HFF-Myc (cell line): ENCODE measurements around the gene SUCLG2.

Experiments
- DNase-seq: peaks from one replicate; pipeline ENCODE4 v3.0.0-alpha.2; 2011; ENCODE audit warnings: low read depth; ENCODE audit errors: extremely low read depth
- H3K4me3 ChIP-seq: replicated peaks from 2 replicates; pipeline ENCODE4 v1.5.1; 2011; ENCODE audit warnings: low read depth, mild to moderate bottlenecking, control low read depth, low read length
- CTCF ChIP-seq: IDR thresholded peaks from 2 replicates; pipeline ENCODE4 v1.5.1; 2012; ENCODE audit warnings: mild to moderate bottlenecking, low read depth, low read length, control low read depth; ENCODE audit errors: missing control alignments

SUCLG2 gene

GRCh38 chr3:67529915-67530314 lies 124.5 kb downstream of the SUCLG2 start:
- no peak overlapping the region for H3K4me3 ChIP-seq
- DNase-seq: no peak
- no peak for TF ChIP-seq CTCF

GRCh38 chr3:67529337-67529736 lies 125.1 kb downstream of the SUCLG2 start:
- no peak for DNase-seq
- no peak for TF ChIP-seq CTCF
- no peak overlapping the region for H3K4me3 ChIP-seq

DNA sequence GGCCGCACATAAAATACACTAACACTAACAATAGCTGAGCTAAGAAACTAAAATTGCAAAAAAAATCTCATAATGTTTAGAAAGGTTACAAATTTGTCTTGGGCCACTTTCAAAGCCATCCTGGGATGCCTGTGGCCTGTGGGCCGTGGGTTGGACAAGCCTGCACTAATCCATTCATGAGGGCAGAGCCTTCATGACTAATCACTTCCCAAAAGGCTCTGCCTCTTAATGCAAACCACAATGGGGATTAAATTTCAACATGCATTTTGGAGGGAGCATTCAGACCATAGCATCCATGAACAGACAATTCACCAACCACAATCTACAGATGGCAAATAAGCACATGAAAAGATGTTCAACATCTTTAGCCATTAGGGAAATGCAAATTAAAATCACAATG lies 128.2 kb downstream of the SUCLG2 start:
- peak; percentile 86 for DNase-seq
- TF ChIP-seq CTCF: no peak
- no peak overlapping the region for H3K4me3 ChIP-seq

DNA sequence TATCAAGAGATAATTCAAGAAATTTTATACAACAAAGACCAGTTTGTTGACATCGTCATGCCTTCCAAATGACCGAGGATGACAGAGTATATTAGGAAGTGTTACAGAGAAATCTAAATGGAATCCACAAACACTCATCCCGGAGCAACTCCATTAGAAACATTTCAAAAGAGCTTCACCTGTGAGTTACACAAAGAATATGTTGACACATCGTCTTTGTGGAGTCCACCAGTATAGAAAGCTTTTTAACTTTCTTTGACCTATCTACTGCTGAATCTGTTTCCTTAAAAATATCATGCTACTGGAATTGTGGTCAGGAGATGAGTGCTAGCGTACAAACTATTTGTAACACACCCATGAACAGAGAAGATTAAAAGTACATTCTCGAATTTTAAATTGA lies 130.4 kb downstream of the SUCLG2 start:
- TF ChIP-seq CTCF: no peak
- H3K4me3 ChIP-seq: no peak overlapping the region
- DNase-seq: no peak

DNA sequence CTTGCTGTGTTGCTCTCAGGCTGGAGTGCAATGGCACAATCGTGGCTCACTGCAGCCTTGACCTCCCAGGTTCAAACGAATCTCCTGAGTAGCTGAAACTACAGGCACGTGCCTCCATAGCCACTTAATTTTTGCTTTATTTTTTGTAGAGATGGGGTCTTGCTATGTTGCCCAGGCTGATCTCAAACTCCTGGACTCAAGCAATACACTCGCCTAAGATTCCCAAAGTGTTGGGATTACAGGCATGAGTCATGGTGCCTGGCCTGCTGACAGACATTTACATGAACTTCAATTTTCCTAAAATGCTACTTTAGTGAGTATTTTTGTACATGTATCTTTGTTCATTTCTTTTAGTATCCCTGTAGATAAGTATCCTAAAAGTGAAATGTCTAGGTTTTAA lies 132.3 kb downstream of the SUCLG2 start:
- H3K4me3 ChIP-seq: no peak overlapping the region
- TF ChIP-seq CTCF: no peak
- no peak for DNase-seq

DNA sequence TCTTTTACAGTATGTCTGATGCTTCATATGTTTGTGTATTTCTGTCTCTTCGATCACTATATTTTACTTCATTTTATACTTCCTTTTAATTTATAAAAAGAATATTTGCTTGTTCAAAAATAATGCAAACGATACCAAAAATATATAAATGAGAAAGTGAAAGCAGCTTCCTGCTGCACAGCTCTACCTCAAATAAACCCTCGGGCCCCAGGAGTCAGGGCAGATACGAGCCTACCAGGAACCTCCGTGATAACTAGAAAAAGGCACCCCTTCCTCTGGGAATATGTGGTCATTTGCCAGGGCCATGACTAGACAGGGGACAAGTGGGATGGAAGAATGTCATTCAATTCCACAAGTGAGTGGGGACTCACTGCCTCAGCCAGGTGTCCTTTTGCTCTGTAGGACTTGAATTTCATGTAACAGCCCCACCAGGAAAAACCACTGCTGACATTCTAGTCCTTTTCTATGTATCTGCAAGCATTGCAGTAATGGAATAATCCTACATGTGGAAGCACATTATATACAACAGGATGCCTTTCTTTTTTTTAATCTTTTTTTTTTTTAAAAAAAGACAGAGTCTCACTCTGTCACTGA lies 133.3 kb downstream of the SUCLG2 start:
- no peak overlapping the region for H3K4me3 ChIP-seq
- TF ChIP-seq CTCF: no peak
- DNase-seq: no peak

- no peak for DNase-seq
- TF ChIP-seq CTCF: no peak
- H3K4me3 ChIP-seq: no peak overlapping the region
Measured at GRCh38 chr3:67518236-67518635, 136.2 kb downstream of the SUCLG2 start.
